ENCODE data around the gene POLR1A. TPM values are rescaled to one million over a fixed set of nuclear protein-coding genes. Genes with fewer than 3 reads are reported as not detected.

POLR1A gene
- total RNA-seq, 1 experiment from 2014 or later = 58.3 TPM

DNA sequence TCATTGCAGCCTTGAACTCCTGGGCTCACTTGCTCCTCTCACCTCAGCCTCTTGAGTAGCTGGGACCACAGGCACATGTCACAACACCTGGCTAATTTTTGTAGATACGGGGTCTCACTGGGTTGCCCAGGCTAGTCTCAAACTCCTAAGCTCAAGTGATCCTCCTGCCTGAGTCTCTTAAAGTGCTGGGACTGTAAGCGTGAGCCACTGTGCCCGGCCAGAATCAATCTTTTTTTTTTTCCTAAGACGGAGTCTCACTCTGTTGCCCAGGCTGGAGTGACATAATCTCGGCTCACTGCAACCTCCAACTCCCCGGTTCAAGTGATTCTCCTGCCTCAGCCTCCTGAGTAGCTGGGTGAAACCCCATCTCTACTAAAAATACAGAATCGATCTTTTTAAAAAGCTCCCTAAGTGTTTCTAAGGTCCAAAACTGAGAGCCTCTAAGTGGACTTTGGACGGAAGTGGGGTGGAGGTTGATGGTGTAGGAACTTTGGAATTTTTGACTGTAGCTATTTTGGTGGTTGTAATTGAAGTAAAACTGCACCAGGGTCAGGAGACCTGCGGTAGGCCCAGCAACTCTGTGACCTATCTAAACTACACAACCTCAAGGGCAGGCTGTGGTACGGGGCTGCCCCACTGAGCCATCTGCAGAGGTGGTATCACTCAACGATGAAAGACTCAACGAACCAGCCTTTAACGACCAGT, 82.9 kb downstream of the POLR1A start:
- TF ChIP-seq, protein P1, sequence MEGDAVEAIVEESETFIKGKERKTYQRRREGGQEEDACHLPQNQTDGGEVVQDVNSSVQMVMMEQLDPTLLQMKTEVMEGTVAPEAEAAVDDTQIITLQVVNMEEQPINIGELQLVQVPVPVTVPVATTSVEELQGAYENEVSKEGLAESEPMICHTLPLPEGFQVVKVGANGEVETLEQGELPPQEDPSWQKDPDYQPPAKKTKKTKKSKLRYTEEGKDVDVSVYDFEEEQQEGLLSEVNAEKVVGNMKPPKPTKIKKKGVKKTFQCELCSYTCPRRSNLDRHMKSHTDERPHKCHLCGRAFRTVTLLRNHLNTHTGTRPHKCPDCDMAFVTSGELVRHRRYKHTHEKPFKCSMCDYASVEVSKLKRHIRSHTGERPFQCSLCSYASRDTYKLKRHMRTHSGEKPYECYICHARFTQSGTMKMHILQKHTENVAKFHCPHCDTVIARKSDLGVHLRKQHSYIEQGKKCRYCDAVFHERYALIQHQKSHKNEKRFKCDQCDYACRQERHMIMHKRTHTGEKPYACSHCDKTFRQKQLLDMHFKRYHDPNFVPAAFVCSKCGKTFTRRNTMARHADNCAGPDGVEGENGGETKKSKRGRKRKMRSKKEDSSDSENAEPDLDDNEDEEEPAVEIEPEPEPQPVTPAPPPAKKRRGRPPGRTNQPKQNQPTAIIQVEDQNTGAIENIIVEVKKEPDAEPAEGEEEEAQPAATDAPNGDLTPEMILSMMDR (IDR thresholded peaks at IDR 0.05; ENCODE audit: unreplicated experiment) = no peak
- H3K9me3 Mint-ChIP-seq (ENCODE audit: low read depth, unreplicated experiment) = no peaks in the 10 kb centered on the region
- intact Hi-C loops (cut with micrococcal nuclease; ENCODE audit: unreplicated experiment) = no loop called here
- no peak for DNase-seq
- H3K27me3 Mint-ChIP-seq (ENCODE audit: unreplicated experiment) = no peaks in the 10 kb centered on the region
- H3K36me3 Mint-ChIP-seq (ENCODE audit: insufficient read depth, unreplicated experiment) = peaks cover 5% of the 10 kb centered on the region
- H3K4me1 Mint-ChIP-seq (ENCODE audit: low read depth, unreplicated experiment) = no peaks in the 10 kb centered on the region
- no peak overlapping the region for H3K27ac Mint-ChIP-seq (ENCODE audit: unreplicated experiment)
- H3K4me3 Mint-ChIP-seq (ENCODE audit: low read depth, unreplicated experiment) = no peak overlapping the region
- CTCF ChIA-PET = no interaction called here
- no TSS peak for BruUV-seq (replicated peaks)

DNA sequence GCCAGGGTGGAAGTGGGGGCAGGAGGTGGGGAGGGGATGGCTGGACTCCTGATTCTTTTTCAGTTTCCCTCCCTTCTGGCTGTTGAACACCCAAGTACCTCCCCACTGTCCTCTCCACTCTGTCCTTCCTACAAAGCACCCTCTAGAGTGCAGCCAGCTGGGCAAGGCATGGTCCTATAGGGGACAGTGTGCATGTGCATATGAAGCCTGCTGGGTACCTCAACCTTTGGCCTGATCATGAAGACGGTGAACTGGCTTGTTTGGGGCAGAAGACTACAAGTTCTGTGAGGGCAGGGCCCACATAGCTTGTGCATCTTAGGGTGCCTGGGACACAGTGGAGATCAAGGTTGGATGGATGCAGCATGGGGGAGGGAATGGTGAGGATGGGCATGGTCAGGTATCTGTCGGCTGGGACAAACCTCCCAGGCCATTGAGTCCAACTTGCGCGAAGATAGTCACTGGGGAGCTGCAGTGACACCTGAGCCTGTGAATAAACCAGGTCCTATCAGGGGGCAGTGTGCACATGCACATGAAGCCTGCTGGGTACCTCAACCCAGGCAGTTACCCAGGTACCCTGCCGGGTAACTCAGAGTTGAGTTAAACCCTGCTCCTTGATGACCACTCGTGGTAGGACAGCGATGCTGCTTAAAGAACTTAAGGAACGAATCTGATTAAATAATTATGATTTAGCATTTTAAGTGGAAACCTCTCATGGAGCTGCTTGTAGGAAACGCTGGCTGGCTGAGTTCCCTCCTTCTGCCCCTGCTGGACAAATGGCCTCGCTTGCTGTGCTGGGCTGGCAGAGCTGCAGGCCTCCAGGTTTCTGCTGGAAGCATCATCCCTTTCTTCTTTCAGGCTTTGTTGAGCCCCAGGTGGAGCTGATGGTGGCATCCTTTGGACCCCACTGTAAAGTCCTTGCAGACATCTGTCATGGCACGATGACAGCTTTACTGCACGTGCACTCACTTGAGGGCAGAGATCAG, 84.0 kb downstream of the POLR1A start:
- H3K36me3 Mint-ChIP-seq (ENCODE audit: insufficient read depth, unreplicated experiment) = peaks cover 5% of the 10 kb centered on the region
- CTCF ChIA-PET = no interaction called here
- BruUV-seq (replicated peaks) = no TSS peak
- H3K4me3 Mint-ChIP-seq (ENCODE audit: low read depth, unreplicated experiment) = no peak overlapping the region
- TF ChIP-seq, protein P1 (IDR thresholded peaks at IDR 0.05; ENCODE audit: unreplicated experiment) = no peak
- no peak for DNase-seq
- H3K27me3 Mint-ChIP-seq (ENCODE audit: unreplicated experiment) = no peaks in the 10 kb centered on the region
- intact Hi-C loops (cut with micrococcal nuclease; ENCODE audit: unreplicated experiment) = no loop called here
- H3K9me3 Mint-ChIP-seq (ENCODE audit: low read depth, unreplicated experiment) = no peaks in the 10 kb centered on the region
- H3K27ac Mint-ChIP-seq (ENCODE audit: unreplicated experiment) = no peak overlapping the region
- H3K4me1 Mint-ChIP-seq (ENCODE audit: low read depth, unreplicated experiment) = no peaks in the 10 kb centered on the region

DNA sequence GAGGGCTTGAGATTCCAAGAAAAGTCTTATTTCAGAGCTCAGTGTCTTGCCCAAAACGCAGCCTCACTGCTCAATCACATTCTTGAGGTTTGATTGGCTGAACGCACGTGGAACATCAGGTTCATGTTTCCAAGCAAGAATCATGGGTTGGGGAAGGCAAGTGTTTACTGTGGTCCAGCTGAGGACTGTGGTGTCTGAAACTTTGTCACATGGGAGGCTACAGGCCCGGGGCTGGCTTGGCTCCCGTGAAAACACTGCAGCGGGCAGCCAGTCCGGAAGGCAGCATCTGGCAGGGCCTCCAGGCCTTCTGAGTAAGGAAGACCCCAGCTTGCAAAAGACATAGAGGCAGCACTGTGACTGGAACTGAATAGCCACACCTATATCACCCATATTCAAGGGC, 84.7 kb downstream of the POLR1A start:
- CTCF ChIA-PET = no interaction called here
- DNase-seq = no peak
- BruUV-seq (replicated peaks) = no TSS peak
- Mint-ChIP-seq H3K4me3 (ENCODE audit: low read depth, unreplicated experiment) (no peak overlapping the region), H3K36me3 (ENCODE audit: insufficient read depth, unreplicated experiment) (peaks cover 5% of the 10 kb centered on the region), H3K27me3 (ENCODE audit: unreplicated experiment) (no peaks in the 10 kb centered on the region), H3K4me1 (ENCODE audit: low read depth, unreplicated experiment) (no peaks in the 10 kb centered on the region), H3K9me3 (ENCODE audit: low read depth, unreplicated experiment) (no peaks in the 10 kb centered on the region), H3K27ac (ENCODE audit: unreplicated experiment) (no peak overlapping the region)
- intact Hi-C loops (cut with micrococcal nuclease; ENCODE audit: unreplicated experiment) = no loop called here
- TF ChIP-seq, protein P1 (IDR thresholded peaks at IDR 0.05; ENCODE audit: unreplicated experiment) = no peak

DNA sequence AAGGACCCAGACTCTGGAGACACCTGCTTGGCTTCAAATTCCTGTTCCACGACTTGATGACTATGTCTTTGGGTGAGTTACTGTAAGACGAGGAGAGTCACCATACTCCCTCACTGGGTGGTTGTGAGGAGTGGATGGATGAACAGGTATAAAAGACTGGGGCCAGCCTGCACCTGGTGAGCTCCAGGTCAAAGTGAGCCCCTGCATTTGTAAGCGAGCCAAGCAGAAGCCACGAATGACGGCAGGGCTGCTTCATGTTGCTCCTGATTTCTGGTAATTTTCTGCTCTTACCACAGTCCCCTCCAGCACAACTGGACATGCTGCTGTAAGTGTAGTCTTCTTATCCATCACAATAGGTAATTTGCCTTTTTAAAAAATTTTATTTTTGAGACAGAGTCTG, 86.6 kb downstream of the POLR1A start:
- TF ChIP-seq, protein P1 (IDR thresholded peaks at IDR 0.05; ENCODE audit: unreplicated experiment) = no peak
- H3K4me3 Mint-ChIP-seq (ENCODE audit: low read depth, unreplicated experiment) = no peak overlapping the region
- no peaks in the 10 kb centered on the region for H3K4me1 Mint-ChIP-seq (ENCODE audit: low read depth, unreplicated experiment)
- no peaks in the 10 kb centered on the region for H3K36me3 Mint-ChIP-seq (ENCODE audit: insufficient read depth, unreplicated experiment)
- no peak overlapping the region for H3K27ac Mint-ChIP-seq (ENCODE audit: unreplicated experiment)
- intact Hi-C loops (cut with micrococcal nuclease; ENCODE audit: unreplicated experiment) = loop anchor here (2.0 to 5.0 kb wide), 2 partner anchors 132 to 192 kb away; partner anchors contain the start of gene ST3GAL5
- peaks cover 4% of the 10 kb centered on the region for H3K9me3 Mint-ChIP-seq (ENCODE audit: low read depth, unreplicated experiment)
- H3K27me3 Mint-ChIP-seq (ENCODE audit: unreplicated experiment) = no peaks in the 10 kb centered on the region
- no peak for DNase-seq
- CTCF ChIA-PET = no interaction called here
- no TSS peak for BruUV-seq (replicated peaks)
